NCI-H510A treated with DMSO at 0.1 percent for 48 hours (cell line): Measurements from ENCODE around the gene FHL1.

Experiments used
- DNase-seq: peaks from one replicate; lab custom pipeline; 2025; lab: John Stamatoyannopoulos, UW

FHL1 gene

DNA sequence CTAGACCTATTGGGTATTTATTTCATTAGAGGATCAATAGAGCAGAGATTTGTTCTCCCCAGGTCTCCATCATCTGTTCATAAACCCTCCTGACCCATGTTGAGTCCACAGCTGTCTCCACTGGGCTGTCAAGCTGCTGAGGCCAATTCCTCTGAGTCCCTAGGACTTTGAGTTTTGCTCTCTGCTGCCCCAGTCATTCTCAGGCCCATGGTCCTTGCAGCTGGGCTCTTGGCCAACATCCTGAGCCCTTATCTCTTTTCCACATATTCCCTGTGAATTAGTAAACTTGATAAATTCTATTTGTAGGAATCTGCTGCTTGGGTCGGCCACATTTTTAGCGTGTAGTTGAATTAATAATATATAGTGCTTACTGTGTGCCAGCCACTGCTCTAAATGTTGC, 41.9 kb downstream of the FHL1 start:
- DNase-seq: no peak

DNA sequence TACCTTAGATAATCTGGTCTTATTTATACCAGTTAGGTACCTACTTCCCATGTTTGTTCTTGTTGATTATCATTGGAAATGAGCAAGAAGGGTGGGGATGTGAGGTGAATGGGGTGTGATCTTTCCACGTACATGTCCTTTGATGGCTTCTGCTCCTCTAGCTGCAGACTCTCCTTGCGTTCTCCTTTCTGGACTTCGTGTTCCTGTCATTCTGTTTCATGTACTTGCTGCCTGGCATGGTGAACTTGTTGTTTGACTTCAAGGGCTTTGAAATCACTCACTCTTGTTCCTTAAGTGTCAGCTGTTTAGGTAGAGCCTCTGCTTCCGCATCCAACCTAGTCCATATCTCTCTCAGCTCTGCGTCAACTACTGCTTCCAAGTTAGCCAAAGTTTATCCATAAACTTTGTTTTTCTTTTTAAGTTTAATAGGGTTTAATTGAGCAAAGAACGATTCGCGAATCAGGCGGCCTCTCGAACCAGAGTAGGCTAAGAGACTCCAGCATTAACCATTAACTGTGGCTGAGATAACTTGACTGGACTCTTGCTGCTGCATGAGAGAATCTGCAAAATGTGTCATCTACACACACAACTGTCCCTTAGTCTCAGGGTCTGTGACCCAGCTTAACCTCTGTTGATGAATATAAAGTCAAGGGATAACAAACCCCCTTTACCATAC, 42.8 kb downstream of the FHL1 start:
- DNase-seq: no peak

DNA sequence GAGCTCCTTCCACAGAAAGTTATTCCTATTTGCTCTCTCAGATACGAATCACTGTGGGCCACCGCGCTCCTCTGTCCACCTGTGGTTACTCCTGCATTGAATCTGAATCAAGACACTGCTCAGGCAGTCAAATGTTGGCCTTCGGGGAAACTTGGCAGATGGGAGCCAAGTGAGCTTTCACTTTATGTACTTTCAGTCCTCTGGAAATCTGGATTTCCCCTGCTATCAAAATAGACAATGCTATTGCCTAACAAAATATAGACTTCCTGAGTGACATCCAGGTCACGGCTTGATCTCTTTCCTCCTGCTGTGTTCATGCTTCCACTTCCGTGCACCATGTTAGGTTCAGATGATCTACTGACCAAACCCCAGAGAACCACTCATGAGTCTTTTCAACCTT, 43.8 kb downstream of the FHL1 start:
- no peak for DNase-seq

DNA sequence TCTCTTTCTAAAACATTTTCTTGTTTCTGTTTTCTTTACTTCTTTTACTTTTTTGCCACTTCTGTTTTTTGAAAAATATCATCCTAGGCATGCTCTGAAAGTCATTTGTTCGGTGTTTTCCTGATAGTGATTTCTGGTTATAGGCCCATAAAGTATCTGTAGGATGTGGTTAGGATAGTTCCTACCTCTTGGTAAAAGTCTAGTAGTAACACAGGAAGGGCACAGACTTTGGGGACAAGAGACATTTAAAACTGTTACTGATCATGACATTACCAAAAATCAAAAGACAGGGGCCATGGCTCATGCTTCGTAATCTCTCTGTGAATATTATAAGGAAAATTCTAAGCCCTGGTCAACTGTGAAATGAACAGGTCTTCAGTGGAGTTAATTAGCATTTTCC, 44.8 kb downstream of the FHL1 start:
- DNase-seq: no peak

DNA sequence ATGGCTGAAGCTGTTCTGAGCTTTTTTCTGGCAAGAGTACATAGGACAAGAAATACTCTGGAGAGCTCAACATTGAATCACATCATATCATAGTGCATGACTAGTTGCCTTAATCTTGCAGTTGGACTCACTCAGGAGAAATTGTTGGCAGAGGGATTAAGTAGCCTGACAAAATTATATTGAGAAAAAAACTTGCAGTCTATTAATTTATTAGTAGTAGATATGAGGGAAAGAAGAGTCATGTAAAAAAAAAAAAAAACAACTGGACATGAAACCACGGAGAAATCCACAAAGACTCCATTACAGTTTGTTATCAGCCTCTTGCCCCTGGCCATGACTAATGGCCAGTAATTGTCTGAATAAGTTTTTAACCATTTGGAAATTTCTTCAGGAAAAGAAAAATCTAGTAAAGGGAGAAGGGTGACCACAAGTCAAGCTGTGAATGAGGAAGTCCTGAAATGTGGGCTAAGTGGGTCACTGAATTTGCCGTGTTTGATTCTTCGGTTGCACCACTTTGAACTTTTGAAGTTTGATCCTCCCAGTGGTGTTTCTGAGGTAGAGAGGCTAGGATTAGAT, 45.6 kb downstream of the FHL1 start:
- no peak for DNase-seq

DNA sequence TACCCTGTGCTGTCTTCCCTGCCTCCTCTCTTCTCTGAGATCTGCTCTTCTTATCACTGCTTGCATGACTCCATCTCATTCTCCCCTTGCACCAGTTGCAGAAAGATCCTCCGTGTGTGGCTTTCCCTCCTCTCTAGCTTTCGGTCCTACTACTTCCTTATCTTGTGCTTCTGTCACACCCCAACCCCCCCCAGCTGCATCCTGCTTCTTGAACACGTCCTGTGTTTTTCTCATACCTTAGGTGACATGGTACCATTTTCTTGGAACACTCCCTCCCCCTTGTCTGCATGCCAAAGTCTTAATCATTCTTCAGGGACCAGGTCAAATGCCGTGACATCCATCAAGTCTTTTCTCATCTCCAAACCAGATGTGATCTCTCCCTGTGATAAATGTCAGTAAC, 46.4 kb downstream of the FHL1 start:
- DNase-seq: no peak

DNA sequence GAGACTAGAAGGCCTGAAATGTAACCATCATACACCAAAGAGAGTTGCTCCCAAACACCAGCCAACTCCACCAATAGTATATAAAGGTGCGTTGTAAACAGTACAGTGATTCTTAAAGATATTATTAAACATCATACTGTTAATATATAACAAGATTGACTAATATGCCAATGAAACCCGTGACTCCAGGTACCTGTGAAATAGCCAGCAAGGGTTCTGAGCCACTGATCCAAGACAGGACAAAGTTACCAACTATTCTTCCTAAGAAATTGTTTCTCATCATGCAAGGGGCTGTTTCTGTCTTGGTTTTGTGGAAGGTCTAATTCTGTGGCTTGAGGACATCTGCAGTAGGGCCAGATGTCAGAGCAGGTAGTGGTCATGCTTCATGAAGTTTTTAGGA, 47.2 kb downstream of the FHL1 start:
- no peak for DNase-seq

DNA sequence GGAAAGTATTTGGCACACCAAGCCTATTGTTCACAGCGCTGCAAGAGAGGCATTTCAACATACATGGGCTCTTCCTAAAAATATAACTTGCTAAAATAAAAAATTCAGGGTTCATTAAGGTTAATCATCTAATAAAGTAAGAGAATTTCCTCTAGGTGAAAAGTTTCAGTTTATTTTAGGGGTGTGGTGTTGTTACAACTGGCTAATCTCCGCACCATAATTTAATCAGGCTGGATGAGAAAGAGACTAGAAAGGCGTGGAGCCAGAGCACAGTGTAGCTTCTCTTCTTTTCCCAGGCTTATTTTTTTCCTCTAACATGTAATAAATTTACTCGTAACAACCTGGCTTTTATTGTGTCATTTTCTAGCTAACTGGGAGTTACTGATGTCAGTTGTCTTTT, 47.9 kb downstream of the FHL1 start:
- DNase-seq: no peak

DNA sequence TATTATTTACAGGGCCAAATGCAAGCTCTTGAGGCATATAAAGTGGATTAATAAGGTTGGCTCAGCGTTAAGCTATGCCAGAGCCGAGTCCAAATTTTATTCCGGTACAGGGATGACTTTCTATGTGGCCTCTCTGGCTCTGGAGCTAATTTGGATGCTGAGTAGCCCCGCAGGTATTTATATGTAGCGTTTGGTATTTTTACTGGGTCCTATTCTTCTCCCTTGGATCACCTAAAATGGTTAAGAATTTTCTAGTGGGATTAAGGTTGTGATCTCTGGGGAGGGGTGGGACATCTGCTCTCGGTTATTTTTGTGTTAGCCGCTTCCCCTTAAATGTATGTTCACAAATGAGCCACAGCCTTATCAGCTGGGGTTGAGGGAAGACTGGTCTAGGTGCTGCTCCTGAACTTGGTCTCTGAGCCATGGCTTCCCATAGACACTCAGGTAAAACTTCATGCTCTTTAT, 49.4 kb downstream of the FHL1 start:
- no peak for DNase-seq

DNA sequence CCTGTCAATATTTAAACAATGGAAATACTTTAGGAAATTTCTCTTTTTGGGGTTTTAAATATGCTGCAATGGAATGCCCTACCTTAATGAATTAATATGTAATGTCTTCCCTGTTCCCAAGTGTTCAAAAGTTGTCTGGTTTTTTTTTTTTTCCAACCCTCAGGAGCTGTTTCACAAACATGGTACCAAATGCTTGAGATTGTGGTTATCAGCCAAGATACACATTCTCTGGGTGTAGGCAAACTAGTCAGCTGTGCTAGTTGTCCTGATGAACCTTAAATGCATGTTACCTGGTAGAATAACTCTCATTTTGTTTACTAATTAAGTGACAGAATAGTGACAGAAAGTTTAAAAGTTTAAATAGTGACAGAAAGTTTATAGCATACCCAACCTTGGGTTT, 50.7 kb downstream of the FHL1 start:
- DNase-seq: no peak

DNA sequence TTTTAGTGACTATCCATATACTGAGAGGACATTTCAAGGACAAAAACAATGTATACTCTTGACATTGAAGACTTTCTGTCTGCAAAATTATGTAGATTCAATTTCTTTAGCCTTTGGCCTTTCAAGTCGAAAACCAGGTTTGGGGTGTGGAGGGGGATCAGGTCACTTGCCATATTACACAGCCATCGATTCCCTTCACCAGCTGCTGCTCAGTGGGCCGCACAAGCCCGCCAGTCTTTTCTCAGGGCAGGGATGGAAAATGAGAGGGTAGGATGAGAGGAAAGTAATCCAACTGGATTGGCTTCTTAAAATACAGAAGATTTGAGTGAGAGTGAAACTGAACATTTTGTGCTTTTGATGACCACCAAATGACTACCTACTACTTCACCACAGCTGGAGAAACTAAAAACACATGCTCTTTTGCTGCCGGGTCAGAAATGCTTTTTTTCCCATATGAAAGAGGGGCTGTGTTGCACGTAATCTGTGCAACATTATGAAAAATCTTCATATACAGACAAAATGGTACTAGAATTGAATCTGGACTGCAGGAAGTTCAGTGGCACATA, 51.4 kb downstream of the FHL1 start:
- no peak for DNase-seq

DNA sequence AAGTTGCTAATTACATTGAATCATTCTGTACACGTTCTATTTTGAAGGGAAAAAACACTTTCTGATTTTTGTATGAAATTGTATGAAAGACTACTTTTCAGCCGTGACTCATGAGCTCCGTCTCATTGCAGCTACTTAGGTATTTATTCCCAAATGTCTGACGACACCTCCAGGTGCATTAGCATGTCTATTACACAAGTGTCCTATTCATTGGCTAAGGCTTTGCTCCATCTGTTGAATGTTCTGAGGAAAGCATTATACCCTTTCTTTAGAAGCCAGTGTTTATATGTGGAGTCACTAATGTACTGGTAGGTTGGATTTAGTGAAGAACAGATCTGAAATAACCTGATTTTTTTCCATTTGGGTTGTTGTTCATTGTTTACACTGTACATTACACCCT, 52.0 kb downstream of the FHL1 start:
- no peak for DNase-seq

DNA sequence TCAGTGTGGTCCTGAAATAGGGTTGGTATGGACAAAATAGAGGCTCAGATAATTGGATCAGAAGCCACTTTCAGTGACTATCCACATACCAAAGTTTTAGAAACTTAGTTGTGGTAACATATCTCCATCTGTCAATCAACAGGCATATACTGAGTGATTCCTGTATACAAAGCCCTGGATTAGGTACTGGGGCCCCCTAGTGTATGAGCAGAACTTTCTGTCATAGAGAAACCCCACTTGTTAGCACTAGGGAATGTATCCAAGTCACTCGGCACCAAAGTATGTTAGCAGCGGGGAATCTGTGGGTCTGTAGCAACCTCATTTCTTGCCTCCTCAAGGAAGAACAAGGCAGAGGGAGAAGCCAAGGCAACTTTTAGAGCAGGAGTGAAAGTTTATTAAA, 53.1 kb downstream of the FHL1 start:
- no peak for DNase-seq

DNA sequence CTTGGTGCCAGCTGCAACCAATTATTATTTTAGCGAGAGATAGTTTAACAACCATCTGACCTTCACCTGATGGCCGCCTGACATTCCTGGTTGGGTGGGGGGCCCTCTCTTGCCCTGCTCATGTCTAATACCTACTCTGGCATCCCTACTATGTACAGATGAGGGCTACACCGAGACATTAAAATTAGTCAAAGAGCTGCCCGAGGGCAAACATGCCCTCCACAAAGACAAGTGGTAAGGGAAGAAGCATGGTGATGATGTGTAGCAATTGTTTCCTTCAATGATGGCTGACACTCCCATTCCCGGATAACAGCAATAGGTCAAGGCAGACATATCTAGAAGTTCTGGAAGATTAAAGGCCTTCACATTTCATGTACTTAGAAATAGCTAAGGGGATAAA, 54.3 kb downstream of the FHL1 start:
- DNase-seq: no peak

DNA sequence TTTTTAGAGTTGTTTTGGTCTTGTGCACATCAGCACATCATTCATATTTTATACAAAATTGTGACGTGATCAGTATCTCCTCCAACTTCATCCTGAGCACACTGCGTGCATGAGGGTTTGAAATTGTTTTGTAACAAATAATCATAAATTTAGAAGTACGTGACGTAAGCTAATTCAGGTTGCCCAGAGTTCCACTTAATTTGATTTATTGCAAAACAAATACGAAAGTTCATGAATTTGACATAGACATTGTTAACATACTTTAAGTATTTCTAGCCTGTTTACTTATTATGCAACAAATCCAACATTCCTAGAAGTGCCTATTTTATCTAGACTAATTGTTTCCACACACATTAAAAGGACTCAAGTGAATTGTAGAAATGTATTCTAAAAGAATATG, 55.6 kb downstream of the FHL1 start:
- no peak for DNase-seq

DNA sequence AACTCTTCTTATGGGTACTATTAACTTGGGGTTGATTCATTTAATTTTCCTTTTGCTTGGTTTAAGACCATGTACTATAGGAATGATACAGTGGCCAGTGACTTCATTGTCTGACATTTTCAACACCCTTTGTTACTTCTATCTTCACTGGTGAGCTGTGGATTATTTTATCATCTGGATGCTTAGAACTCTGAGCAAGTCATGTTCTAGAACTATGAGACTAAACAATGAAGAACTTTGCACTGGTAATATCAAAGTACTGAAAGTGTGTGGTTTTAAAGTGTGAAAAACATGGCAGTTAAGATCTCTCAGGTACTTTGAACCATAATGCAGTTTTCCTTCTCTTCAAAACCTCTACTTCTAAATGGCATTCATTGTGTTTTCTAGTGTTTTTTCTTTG, 56.1 kb downstream of the FHL1 start:
- DNase-seq: no peak

DNA sequence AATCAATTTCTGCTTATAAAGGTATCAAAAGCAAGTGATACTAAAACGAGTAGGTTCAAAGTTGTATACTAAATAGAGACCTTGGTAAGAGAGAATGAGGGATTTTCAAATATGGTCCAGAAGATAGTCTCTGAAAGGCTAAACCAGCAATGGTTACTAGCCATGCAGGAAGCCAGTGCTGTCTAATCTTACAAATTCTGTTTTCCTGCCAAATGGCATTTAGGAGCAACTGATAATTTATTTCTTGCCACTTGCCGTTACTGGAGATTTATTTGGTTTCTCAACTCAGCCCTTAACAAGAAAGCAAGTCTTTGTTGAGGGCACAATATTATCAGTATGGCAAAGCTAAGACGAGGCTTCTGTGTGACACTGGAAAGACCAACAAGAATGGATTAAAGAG, 56.6 kb downstream of the FHL1 start:
- no peak for DNase-seq

DNA sequence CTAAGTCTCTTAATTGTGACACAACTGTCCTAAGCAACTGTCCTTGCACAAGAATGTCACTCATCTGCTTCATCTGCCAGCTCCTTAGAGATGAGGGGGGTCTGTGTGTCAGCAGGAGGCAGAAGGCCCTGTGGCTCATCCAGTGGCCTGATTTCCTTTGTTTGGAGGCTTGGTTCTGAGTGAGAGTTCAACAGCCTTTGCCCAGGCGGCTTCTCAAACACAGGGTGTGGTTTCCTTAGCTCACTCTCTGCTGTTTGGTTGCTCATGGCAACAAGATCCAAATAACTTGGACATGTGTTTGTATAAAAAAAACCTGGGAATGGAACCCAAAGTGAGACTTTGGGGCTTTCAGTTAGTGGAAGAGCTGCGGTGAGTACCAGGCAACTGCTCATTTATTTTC, 57.2 kb downstream of the FHL1 start:
- no peak for DNase-seq

DNA sequence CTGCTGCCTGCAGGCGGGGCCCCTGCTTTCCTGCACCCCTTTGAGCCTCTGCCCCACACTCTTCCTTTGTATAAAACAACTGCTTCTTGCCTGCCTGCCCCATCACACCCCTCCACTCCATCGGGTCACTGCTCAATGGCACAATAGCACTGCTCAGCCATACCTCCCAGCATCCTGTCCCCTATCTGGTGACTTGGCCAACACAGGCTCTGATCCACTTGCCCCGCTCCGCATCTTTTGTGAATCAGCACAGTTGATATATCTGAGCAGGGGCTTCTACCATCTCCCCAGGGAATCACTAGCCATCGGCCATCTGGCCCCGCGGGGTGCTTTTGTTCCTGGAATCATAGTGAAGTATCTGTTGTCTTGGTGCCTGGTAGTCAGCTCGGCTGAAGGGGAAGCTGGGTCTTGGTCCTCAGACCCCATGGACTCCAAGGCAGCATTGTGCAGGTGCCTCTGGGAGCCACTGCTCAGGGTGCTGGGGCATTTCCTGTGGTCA, 58.6 kb downstream of the FHL1 start:
- no peak for DNase-seq

DNA sequence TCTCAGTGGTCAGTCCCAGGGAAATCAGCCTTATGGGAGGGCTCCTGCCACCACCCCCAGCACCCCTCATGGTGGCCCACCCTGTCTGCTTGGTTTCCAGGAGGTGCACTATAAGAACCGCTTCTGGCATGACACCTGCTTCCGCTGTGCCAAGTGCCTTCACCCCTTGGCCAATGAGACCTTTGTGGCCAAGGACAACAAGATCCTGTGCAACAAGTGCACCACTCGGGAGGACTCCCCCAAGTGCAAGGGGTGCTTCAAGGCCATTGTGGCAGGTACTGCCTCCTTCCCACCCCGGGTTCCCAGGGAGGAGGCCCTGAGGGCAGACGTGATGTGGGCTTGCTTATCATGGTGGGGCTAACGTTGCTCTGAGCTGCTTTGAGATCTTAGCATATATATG, 59.6 kb downstream of the FHL1 start:
- no peak for DNase-seq

DNA sequence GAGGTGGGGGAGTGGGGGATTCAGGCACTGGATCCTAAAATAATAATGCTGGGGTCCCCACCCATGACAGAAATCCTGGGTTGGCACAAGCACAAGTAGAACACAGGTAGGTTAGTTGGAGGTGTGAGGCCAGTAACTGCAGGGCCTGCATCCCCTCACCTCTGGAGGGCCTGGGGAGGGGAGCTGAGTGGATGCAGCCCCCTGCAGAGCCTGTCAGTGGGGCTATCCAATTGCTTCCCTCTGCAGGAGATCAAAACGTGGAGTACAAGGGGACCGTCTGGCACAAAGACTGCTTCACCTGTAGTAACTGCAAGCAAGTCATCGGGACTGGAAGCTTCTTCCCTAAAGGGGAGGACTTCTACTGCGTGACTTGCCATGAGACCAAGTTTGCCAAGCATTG, 60.2 kb downstream of the FHL1 start:
- DNase-seq: no peak

DNA sequence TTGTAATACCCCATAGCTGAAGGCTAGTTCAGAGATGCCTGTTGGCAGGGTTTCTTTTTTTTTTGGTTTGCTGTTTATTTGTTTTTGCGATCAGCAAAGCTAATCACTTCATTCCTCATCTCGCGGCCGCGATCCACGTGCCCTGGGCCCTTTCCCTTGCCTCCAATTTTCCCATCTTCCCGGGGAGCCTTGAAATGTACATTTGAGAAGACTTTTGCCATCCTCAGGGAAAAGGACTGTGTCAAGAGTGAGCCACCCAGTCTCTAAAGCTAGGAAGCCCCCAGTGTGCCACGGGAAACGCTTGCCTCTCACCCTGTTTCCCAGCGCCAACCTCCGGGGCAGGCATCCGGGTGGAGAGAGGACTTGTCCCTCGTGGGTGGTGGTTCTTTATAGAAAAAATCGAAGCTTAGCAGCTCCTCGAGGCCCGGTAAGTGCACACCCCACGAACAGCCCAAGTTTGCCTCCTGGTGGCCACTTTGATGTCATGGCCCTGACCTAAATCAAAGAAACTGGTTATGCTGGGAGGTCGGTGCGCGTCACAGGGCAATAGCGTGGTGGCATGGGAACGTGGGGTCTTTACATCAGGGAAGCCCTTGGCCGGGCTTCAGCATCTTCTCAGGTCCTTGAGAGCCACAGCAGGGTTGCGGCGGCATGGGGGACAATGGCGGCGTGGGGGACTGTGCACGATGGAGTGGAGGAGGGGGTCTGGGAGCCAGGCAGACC, 61.8 kb downstream of the FHL1 start:
- DNase-seq: no peak

DNA sequence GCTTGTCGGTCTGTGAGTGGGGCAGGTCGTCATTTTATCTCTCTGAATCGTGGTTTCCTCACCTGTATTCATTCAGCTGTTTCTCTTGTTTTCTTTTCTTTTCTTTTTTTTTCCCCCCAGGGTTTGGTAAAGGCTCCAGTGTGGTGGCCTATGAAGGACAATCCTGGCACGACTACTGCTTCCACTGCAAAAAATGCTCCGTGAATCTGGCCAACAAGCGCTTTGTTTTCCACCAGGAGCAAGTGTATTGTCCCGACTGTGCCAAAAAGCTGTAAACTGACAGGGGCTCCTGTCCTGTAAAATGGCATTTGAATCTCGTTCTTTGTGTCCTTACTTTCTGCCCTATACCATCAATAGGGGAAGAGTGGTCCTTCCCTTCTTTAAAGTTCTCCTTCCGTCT, 62.4 kb downstream of the FHL1 start:
- no peak for DNase-seq
